Panc1 (cell line): ENCODE results near the gene ADO.

Source experiments
- POLR2AphosphoS5 ChIP-seq: IDR thresholded peaks from 2 replicates; pipeline ENCODE4 v1.6.1; 2012; ENCODE audit warnings: mild to moderate bottlenecking, low read depth, low read length, moderate library complexity
- SIN3A ChIP-seq: IDR thresholded peaks from 2 replicates; pipeline ENCODE4 v1.6.1; 2012; ENCODE audit warnings: low read depth, mild to moderate bottlenecking, low read length, moderate library complexity, borderline replicate concordance; ENCODE audit not compliant: insufficient read depth
- TF ChIP-seq, protein P1 (sequence below): fragments of 450-650 bp; IDR thresholded peaks from 2 replicates; pipeline ENCODE4 v1.5.1; 2017; ENCODE audit warnings: mild to moderate bottlenecking
- TF ChIP-seq, protein P2 (sequence below), 2 experiments: IDR thresholded peaks; 2 replicates each; pipeline ENCODE4 v1.6.1; 2011 to 2012; ENCODE audit warnings: low read depth in 2 of 2, control low read depth in 1 of 2, low read length in 1 of 2, mild to moderate bottlenecking in 1 of 2, moderate library complexity in 1 of 2; ENCODE audit not compliant: insufficient read depth in 1 of 2

DNA sequence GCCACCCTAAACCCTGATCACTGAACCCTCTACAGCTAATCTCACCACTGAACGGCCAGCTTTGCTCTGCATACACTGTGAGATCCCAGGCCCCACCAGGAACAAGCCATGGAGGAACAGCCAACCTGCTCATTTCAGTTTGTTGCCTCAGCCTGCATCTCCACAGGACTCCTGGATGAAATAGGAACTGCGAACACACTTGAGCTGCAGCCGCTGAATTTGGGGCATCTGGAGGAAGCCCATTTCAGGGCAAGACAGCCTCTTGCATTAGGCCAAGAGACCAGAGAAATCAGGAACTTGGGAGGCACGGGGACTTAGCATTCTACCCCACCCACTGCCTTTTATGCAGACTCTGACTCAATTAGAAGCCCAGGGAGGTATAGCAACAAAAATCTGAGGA lies 26.2 kb downstream of the ADO start:
- TF ChIP-seq POLR2AphosphoS5 (no peak), SIN3A (no peak)
- TF ChIP-seq, protein P1, sequence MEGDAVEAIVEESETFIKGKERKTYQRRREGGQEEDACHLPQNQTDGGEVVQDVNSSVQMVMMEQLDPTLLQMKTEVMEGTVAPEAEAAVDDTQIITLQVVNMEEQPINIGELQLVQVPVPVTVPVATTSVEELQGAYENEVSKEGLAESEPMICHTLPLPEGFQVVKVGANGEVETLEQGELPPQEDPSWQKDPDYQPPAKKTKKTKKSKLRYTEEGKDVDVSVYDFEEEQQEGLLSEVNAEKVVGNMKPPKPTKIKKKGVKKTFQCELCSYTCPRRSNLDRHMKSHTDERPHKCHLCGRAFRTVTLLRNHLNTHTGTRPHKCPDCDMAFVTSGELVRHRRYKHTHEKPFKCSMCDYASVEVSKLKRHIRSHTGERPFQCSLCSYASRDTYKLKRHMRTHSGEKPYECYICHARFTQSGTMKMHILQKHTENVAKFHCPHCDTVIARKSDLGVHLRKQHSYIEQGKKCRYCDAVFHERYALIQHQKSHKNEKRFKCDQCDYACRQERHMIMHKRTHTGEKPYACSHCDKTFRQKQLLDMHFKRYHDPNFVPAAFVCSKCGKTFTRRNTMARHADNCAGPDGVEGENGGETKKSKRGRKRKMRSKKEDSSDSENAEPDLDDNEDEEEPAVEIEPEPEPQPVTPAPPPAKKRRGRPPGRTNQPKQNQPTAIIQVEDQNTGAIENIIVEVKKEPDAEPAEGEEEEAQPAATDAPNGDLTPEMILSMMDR: no peak
- TF ChIP-seq, protein P2, sequence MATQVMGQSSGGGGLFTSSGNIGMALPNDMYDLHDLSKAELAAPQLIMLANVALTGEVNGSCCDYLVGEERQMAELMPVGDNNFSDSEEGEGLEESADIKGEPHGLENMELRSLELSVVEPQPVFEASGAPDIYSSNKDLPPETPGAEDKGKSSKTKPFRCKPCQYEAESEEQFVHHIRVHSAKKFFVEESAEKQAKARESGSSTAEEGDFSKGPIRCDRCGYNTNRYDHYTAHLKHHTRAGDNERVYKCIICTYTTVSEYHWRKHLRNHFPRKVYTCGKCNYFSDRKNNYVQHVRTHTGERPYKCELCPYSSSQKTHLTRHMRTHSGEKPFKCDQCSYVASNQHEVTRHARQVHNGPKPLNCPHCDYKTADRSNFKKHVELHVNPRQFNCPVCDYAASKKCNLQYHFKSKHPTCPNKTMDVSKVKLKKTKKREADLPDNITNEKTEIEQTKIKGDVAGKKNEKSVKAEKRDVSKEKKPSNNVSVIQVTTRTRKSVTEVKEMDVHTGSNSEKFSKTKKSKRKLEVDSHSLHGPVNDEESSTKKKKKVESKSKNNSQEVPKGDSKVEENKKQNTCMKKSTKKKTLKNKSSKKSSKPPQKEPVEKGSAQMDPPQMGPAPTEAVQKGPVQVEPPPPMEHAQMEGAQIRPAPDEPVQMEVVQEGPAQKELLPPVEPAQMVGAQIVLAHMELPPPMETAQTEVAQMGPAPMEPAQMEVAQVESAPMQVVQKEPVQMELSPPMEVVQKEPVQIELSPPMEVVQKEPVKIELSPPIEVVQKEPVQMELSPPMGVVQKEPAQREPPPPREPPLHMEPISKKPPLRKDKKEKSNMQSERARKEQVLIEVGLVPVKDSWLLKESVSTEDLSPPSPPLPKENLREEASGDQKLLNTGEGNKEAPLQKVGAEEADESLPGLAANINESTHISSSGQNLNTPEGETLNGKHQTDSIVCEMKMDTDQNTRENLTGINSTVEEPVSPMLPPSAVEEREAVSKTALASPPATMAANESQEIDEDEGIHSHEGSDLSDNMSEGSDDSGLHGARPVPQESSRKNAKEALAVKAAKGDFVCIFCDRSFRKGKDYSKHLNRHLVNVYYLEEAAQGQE (IDR thresholded peaks at IDR 0.05; ENCODE audit: insufficient read depth in 1 of 2, low read depth in 2 of 2, low read length in 1 of 2): no peak
